ENCODE measurements around the gene FYN.

Gene FYN

DNA sequence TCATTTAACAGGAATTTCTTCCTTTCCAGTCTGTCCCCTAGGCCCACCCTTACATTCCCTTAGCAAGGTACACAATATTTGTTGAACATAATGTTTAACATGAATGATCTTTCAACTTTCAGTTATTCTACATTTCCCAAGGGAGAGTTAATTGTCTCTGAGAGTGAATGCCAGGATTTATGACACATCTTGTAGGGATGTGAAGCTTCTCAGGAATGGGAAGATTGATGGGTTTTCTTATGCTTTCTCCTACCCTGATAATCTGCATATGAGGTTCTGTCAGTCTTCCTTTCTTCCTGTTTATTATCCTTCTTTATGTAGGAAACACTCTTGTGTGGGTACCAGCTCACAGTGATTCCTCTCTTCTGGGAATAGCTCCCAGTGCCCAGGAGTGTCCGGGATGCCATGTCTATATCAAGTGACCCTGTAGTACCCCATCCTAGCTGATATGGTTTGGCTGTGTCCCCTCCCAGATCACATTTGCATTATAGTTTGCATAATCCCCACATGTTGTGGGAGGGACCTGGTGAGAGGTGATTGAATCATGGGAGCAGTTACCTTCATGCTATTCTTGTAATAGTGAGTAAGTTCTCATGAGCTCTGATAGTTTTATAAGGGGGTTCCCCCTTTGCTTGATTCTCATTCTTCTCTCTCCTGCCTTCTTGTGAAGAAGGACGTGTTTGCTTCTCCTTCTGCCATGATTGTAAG is 7.1 kb upstream of the FYN start:
- DNase-seq, result no peak

DNA sequence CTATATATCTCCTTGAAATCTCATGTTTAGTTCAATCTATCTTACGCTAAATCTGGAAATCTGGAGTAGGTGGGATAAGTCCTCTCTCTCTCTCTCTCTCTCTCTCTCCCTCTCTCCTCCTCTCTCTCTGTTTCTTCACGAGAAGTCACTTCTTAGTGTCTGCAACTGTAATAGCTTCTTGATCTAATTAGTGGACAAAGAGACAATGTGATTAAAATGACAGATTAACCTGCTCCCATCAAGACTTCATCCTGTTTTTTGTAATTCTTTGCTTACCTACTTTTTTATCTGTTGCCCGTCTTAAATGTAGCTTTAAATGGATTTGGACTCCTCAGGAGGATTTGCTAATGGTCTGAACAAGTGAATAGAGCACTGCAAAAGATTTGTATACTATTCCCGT is 2.5 kb upstream of the FYN start:
- no peak for DNase-seq

DNA sequence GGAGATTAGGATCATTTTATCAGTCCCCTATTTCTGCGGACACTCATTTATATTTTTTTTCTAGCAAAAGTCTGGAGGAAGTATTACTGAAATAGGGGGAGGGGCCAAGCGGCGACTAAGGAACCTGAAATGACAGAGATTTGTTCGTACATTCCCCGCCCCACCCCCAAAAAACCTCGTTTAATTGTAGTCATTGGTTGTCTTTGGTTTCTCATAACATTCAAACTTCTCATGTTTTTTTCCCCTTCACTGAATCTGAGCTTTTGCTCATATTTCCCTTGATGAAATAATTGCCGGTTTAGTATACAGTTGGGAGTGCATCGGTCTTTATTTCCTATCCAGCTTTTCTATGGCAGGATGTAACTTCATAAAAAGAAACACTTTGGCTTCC is 768 bp upstream of the FYN start:
- peak; percentile 59 for DNase-seq

DNA sequence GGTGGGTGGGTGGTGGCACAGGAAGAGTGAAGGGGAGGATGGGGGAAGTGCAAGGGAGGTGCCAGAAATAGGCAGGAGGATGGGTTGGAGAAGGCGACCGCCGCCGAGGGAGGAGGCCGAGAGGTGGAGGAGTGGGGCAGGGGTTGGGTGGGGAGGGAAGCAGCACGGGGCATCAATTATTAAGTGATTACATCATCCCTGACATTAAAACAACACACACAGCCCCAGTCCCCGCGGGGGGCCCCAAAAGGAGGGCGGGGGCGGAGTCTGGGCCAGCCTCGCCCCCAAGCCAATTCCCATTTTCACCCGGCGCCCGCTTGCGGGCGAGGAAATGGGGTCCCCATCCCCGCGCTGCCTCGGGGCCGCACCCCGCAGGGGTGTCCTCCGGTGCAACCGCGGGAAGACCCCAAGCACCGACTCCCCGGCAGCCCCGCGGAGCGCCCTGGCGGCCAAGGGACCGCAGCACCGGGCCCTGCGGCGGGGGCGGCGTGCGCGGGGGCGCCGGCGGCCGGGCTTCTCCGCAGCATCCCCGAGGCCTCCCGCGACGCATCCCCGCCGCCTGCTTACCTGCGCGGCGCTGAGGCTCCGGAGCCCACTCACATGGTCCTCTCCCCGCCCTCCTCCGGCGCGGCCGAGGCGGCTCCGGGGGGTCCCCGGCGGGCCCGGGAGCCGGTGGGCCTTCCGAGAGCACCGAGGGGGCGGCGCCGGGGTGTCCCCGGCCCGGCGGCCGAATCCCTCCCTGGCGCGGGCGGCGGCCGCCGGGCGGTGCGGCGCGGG is 663 bp downstream of the FYN start:
- DNase-seq, result peak; percentile 64

DNA sequence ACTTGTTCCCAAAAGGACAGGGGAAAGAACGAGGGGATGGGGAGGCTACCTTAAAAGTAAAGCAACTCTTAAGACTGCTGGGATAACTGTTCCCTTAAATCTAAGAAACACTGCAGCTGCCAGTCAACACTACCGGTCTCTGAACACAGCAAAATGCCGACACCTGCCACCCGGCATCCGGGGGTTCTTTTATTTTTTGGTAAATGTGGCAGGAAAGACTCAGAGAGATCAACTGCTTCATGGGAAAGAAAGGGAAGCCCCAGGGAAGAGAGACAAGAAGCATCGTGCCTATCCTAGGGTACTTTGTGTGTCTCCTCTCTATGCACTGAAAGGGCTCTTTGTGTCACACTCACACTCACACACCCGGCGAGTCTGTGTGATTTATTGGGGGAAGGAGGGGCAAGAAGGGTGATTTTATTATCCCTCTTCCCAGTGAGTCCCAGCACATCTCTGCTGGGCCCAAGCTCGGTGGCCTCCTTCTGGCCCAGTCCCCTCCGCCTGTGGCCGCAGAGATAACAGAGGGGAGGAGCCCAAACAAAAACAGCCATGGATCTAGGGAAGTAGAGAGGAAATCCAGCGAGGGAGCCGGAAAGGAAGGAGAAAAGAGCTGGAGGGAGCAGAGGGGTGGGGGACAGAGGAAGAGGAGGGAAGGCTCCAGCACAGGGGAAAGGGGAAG is 1.4 kb downstream of the FYN start:
- DNase-seq, result peak; percentile 37

DNA sequence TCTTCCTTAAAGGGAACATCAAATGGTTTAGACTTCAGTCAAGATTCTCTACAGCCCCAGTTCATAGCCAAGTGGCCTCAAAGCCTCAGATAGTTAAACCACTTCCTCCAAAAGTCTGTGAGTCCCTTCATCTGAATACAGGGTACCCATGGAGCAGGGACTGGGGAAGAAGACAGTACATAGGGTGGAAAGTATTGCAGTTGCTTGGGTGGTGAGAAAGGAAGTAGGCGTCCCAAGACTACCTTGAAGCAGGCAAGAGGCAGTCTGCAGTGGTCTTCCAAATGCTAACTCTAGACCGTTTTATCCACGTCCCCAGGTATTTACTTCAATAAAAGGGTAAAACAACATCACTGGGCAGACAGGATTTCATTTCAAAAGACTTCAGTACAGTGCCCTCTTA is 2.0 kb downstream of the FYN start:
- peak; percentile 60 for DNase-seq

DNA sequence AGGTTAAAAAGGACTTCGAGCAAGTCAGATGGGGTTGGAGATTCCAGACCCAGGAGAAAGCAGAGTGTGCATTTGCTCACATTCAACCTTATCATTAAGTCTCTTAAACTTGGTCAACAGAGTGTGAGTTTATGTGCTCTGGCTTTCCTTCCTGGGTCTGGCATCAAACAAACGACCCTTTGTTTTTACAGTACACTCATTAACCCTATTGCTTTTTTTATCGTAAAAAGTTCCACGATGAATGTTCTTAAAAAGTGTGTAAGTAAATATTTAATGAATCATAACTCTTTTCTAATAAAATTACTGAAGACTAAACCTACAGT is 2.5 kb downstream of the FYN start:
- no peak for DNase-seq

DNA sequence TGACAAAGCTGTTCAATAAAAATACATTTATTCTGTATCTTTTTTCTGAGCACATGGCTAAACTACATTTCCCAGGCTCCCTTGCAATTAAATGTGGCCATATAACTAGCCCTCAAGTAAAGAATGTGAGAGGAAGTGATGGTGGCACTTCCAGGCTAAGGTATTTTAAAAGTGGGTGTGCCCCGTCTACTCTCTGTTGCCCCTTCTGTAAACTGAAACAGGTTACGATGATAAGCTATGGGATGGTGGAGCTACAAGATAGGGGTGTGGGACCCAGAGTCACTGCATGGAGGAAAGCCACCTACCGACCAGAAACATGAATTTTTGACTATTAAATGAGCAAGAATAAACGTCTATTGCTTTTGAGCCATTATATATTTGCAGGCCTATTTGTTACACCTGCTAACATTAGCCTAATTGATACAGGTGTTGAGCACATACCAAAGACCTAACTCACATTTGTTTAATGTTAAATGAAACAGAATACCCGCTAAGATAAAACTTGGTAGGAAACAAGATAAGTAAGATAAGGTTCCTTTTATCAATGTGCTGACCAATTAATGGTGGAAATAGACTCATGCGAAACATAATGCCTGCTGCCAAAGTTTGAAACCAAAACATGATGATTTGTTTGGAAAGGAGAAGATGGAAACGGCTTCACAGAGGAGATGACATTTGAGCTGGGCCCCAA is 3.1 kb downstream of the FYN start:
- peak; percentile 44 for DNase-seq

DNA sequence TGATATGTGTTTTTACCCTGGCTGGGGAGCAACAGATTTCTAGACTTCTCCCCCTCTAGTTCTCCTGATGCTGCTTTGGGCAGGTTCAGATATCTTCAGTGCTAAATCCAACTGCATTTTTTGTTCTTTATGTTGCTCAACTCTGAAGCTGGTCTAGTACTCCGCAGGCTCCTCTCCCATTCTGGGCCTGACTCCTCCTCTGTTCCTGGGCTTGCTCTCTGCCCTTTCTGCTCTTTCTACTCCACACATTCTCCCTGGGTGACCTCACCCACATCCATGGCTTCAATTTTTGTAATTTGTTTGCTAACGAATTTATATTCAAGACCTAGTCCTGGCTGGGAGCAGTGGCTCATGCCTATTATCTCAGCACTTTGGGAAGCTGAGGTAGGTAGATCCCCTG is 6.4 kb downstream of the FYN start:
- DNase-seq, result no peak

DNA sequence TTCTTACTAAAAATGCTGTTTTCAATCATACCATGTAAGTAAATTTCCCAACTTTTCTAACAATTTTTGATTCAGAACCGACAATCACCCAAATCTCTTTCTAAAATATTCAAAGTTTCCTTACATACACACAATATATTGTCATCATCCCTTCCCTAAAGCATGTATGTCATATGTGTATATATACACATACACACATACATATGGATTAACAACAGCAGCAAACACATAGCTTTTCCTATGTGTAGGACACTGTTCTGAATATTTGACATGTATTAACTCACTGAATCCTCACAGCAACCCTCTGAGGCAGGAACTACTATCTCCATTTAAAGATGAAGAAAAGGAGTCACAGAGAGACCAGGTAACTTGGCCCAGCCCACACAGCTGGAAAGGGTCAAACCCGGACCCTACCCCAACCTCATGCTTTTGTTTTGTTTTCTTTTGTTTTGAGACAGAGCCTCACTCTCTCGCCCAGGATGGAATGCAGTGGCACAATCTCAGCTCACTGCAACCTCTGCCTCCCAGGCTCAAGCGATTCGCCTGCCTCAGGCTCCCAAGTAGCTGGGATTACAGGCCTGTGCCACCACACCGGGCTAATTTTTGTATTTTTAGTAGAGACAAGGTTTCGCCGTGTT is 7.2 kb downstream of the FYN start:
- no peak for DNase-seq

DNA sequence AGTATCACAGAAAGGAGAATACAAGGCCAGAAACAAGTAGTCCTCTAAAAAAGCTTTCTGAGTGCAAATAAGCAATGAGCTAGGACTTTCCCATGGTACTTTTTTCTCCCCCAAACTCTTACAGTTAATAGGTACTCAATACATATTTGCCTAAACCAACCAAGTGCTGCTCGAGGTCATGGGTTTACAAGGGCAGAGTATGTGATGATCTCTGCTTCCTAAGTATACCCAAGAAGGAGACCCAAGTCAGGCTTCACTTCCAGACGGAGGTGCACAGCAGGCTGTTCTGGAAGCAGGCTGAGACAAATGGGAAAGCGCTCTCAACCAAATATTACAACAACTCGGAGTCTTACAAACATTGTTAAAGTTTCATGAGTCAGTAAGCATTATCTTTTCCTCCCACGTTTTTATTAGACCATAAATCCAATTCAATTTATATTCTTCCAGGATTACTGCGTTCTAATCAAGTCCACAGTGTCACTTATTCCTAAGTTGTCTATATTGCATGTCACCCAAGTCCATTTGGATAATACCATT is 8.1 kb downstream of the FYN start:
- no peak for DNase-seq

DNA sequence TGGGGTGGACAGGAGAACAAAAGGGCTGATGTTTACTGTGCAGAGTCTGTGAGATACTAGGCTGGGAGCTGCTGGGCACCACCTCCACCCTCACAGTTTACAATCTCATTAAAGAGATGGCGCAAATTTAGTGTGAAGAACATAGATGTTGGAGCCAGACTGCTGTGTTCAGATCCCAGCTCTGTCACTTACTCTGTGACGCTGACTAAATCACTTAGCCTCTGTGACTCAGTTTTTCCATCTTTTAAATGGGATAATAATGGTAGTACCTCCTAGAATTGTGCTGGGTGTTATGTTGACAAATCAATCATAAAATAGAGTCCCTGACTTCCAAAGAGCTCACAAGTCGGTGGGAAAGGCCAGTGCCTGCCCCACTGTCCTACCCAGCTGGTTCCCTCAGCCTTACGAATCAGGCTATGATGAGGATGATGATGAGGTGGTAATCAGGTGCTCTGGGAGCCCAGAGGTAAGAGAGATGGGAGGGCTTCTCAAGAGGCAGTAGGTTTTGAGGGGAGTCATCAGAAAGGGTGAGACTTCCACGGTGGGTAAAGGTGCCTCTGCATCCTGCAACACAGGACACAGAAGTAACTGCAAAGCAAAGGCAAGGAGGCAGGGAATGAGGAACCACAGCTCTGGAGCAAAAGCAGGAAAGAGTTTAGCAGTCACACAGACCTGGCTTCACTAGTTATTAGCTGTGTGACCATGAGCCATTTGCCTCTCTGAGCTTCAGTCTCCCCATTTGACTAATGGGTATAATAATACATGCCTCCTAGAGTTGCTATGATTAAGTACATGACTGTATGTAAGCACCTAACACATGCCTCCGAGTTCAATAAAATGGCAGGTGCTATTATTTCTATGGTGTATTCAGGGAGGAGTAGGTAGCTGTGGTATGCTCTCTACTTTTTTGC is 8.9 kb downstream of the FYN start:
- DNase-seq, result no peak

DNA sequence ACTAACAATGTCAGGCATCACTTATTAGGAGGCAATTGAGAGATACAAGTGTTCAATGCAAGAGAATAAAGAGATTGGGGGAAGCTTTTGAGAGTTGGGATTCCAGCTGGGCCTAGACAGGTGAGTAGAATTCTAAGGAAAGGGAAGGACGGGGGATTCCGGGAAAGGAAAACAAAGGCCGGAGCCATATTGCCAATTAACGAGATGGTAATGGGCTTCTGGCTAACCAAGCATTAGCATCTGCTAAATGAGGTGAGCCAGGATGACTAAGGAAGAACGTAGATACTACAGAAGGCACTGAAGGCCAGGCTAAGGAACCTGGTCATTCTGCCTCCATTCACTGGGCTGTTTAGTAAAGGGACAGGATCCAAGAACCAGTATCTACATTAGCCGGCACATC is 10.5 kb downstream of the FYN start:
- no peak for DNase-seq

DNA sequence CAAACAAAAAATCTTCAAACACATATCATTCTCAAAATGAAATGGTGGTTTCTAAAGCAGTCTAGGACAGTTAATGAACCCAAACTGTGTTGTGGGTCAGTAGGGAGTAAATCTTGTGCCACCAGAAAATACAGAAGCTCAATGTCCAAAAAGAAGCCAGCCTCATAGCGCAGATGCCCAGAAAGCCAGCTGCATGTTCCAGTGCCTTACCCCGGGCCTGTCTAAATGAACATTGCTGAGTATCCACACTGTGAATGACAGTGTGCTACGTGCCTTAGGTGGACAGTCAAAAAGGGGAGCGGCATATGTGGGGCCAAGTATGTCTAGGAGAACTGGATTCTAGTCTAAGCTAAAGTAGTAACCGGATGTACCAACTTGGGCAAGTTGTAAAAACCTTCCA is 10.9 kb downstream of the FYN start:
- DNase-seq, result no peak

DNA sequence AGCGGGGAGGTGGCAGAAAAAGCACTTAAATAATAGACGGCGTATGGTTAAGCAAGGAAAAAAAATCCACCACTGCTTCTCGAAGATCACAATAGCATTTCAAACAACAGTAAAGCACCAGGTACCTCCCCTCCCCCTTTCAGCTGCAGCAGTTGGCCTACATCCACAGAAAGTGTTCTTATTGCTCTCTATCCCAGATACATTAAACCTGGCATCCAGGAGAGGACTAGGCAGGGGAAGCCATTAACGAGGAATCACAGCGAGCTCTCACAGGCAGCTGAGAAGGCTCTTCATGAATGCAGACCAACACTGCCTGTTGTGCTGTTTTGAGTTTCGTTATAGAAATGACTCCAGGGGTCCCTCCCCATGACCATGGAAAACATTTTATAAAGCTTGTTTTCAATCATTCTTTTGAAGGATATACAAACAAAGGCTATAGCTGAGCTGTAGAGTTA is 11.8 kb downstream of the FYN start:
- DNase-seq, result no peak

DNA sequence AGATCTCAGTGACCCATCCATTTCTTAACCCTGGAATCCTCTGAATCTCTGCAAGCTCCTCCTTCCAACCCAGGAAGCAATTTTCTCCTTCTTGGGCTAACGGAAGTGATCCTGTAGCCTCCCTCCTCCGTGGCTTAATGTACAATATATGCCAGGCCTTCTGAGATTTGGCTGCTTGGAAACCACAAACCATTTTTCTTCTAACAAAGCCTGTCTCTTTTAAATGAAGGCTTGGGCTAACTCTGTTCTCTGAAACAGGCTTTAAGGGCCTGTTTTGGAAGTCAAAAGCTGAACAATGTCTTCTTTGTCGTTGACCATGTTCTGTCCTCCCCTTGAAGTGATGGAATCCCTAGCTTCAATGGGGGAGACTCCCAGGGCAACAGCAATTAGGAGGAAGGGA is 14.9 kb downstream of the FYN start:
- DNase-seq, result no peak

DNA sequence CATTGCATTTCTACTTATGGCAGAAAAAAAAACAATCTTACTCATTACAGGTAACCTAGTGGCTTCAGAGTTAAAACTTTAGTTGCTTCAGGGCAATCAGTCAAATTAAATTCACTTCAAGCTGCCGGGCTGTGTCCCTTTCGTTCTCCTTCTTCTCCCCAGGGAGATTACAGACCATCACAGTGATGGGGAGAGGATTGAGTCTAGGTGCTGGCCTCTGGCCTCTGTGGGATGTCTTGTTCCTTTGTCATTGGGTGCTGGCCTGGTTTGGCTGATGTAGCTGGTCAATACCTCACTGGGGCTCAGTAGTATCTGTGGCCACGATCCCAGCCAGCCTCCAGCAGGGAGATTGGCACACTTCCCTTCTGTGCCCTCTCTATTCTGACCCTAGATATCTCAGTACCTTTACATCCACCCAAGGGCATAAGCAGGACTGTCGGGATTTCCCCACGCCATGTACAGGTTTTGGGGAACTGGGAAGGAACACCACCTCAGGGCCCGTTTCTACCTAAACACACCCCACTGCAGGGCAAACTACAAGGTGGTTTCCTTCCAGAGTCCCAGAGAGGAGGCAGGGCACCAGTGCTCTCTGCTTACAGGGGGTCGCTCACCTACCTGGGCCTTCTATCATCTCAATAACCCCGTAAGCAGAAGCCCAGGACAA is 15.4 kb downstream of the FYN start:
- no peak for DNase-seq

DNA sequence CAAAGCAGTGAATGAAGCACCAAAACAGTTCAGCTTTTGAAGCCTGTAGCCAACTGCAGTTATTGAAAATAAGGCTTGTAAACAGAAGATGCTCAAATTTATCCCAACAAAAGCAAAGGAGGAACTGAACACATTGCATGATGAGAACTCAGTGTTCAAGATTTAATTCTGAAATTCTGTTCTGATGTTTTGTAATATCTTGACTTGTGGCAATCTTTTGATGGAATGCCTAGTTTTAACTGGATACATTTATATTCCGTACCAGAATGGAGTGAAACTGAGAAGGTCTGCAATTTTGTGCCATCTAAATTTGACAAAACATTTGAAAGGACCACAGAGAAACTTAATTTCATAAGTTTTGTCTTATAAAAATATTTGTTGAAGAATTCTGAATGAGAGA is 17.5 kb downstream of the FYN start:
- DNase-seq, result no peak

DNA sequence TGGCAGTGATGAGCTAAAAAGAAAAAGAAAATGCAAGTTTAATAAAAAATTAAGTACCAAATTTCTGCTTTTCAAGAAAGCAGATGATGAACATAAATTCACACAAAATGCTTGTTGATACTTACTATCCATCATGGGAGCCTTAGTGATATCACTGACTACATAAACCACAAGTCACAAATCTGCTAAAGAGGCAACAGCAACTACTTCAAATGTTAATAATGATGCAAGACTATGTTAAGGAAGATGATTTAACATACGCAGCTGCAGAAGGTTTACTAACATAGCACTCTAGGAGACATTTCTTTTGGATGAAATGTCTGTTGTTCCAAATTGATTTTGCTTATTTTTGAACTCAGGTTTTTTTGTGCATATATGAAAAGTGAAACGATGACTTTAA is 18.6 kb downstream of the FYN start:
- DNase-seq, result no peak

DNA sequence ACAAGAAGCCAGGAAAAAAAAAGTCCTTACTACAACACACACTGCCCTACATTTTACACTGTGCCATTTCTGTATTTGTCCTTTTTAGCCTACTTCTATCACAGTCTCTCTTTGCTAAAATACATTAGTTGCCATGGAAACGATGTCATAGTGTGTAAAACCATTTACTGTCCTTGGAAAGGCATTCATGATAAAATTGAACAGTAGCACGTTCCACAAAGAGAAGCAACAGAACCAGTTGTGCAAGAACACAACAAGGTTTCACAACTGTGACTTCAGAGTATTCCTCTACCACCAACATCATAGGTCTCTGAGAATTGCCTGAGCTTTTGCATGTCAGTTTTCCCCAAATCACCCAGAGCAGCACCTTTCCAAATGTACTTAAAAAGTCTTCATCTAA is 20.5 kb downstream of the FYN start:
- no peak for DNase-seq

DNA sequence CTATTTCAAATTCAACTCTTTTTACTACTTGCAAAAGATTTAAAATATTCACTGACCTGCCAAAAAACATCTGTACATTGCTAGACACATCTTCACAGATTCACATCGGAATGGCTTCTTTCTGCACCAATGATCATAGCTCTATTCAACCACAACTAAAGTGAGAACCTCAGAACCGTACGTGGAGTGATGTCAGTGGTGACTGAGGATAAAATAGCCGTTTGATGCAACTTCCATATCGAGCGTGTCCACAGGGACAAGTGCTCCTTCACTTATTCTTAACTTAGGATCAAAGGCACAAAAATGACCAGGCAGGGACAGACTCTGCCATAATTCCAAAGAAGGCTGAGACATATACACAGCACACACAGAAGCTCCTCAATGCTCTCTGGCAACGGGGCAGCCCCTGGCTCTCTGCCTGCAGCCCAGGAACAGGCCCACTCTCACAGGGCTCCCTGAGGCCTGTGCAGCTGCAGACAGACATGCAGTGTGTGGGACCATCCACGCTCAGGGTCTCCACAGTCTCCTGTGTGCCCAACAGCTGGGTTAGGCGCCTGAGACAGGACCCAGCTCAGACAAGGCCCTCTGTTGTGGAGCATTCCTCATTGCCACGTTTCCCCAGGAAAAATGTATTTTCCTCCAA is 22.8 kb downstream of the FYN start:
- DNase-seq, result peak; percentile 44
